K562 (cell line): ENCODE results near the gene ACY1. TPM values are rescaled to one million over a fixed set of nuclear protein-coding genes. Genes with fewer than 3 reads are reported as not detected.

ENCODE experiments used
- ATAC-seq: fragments of 200-7000 bp; cut with Tn5 transposase; 3 replicates; pipeline ENCODE4 v1.9.1; 2020; ENCODE audit warnings: moderate library complexity
- Bru-seq: library from RNA; stranded (reverse); fragments of 400-500 nt; gene quantifications from one replicate; lab custom pipeline; 2021; lab: Mats Ljungman, UMichigan
- BruChase-seq, 2 experiments: library from RNA; stranded (reverse); fragments of 400-500 nt; gene quantifications; one replicate each; lab custom pipeline; 2021; lab: Mats Ljungman, UMichigan
- BruUV-seq: library from RNA; stranded (reverse); fragments of 400-500 nt; replicated peaks from 2 replicates; lab custom pipeline; 2021; lab: Mats Ljungman, UMichigan
- CTCF ChIA-PET: fragments of 300-600 bp; formaldehyde crosslinking; extraction: SDS; loops from one replicate; lab custom pipeline; 2021; ENCODE audit warnings: low intra/inter-chr PET ratio; lab: Yijun Ruan, JAX
- POLR2A ChIA-PET: fragments of 300-600, 350-650 bp; sonication (Branson Sonifier 250); formaldehyde crosslinking; extraction: SDS; loops from one replicate; lab custom pipeline; 2021; ENCODE audit warnings: antibody characterized with exemption, inconsistent platforms; lab: Yijun Ruan, JAX
- DNase-seq, 4 experiments: peaks; one replicate each; pipeline versions ENCODE4 v3.0.0 to v3.0.0-alpha.2; 2011 to 2018; ENCODE audit warnings: low spot score in 3 of 4, mixed read lengths in 3 of 4; ENCODE audit errors: extremely low read depth in 1 of 4
- FAIRE-seq: peaks from 2 replicates; lab custom pipeline; 2011; peaks lifted over from hg19 to GRCh38; lab: Jason Lieb, UNC
- H2AFZ ChIP-seq: 2 replicates; pipeline ENCODE4 v1.6.0; 2011; ENCODE audit warnings: low read depth, low read length, control low read depth, inconsistent platforms
- H3K27ac ChIP-seq: fragments of 200-600 bp; 3 replicates; pipeline ENCODE4 v1.8.0; 2011; ENCODE audit warnings: low read depth, mild to moderate bottlenecking, control low read depth, inconsistent platforms, low read length, moderate library complexity, mixed read lengths; ENCODE audit errors: extremely low read depth
- H3K27me3 ChIP-seq, 2 experiments: fragments of 300-600 bp in 1 of 2; 2 replicates in 1 of 2; 3 replicates in 1 of 2; pipeline versions ENCODE4 v1.6.0 to v1.8.0; 2011; ENCODE audit warnings: inconsistent platforms in 2 of 2, low read length in 2 of 2, mild to moderate bottlenecking in 1 of 2, mixed read lengths in 1 of 2, moderate library complexity in 1 of 2; ENCODE audit not compliant: control insufficient read depth in 2 of 2, insufficient read depth in 2 of 2
- H3K36me3 ChIP-seq: fragments of 300-600 bp; 3 replicates; pipeline ENCODE4 v1.8.0; 2011; ENCODE audit warnings: mild to moderate bottlenecking, low read length, inconsistent platforms; ENCODE audit not compliant: control insufficient read depth, insufficient read depth
- H3K4me1 ChIP-seq, 2 experiments: fragments of 200-600 bp in 1 of 2; replicated peaks in 1 of 2; 2 replicates in 1 of 2; 3 replicates in 1 of 2; pipeline versions ENCODE4 v1.5.1 to v1.8.0; 2011; ENCODE audit warnings: inconsistent platforms in 2 of 2, low read length in 2 of 2, mild to moderate bottlenecking in 1 of 2, mixed read lengths in 1 of 2, moderate library complexity in 1 of 2; ENCODE audit not compliant: control insufficient read depth in 2 of 2, insufficient read depth in 2 of 2
- H3K4me2 ChIP-seq: 2 replicates; pipeline ENCODE4 v1.6.1; 2011; ENCODE audit warnings: low read length, control low read depth, inconsistent platforms, mixed read lengths; ENCODE audit not compliant: insufficient read depth
- H3K4me3 ChIP-seq: fragments of 200-600 bp; sonication (generic), shearing (Covaris generic); 2 replicates; pipeline ENCODE4 v1.5.1; 2016; ENCODE audit warnings: control low read depth, inconsistent platforms
- H3K79me2 ChIP-seq: fragments of 200-600 bp; 3 replicates; pipeline ENCODE4 v1.8.0; 2011; ENCODE audit warnings: low read length, inconsistent platforms; ENCODE audit not compliant: control insufficient read depth, insufficient read depth
- H3K9ac ChIP-seq, 2 experiments: 2 replicates each; pipeline versions ENCODE4 v1.6.0 to v1.6.1; 2011; ENCODE audit warnings: low read depth in 2 of 2, low read length in 2 of 2, control low read depth in 1 of 2, inconsistent platforms in 1 of 2, mild to moderate bottlenecking in 1 of 2, mixed read lengths in 1 of 2; ENCODE audit not compliant: insufficient read depth in 1 of 2
- H3K9me1 ChIP-seq: one replicate; pipeline ENCODE4 v1.6.0; 2011; ENCODE audit warnings: inconsistent platforms, mild to moderate bottlenecking, low read length, moderate library complexity; ENCODE audit not compliant: control insufficient read depth, insufficient read depth
- H3K9me3 ChIP-seq: replicated peaks from 2 replicates; pipeline ENCODE4 v1.5.1; 2011; ENCODE audit warnings: low read depth, low read length, inconsistent platforms; ENCODE audit not compliant: control insufficient read depth, insufficient read depth
- H4K20me1 ChIP-seq: replicated peaks from 2 replicates; pipeline ENCODE4 v1.6.1; 2011; ENCODE audit warnings: low read length, inconsistent platforms, mixed read lengths; ENCODE audit not compliant: control insufficient read depth, insufficient read depth
- EGR1 ChIP-seq: fragments of 450-650 bp; conservative IDR thresholded peaks from 2 replicates; pipeline ENCODE4 v1.6.1; 2017; ENCODE audit warnings: mild to moderate bottlenecking
- ESRRB ChIP-seq: fragments of 250-450 bp; sonication (Bioruptor Pico); IDR thresholded peaks from 2 replicates; pipeline ENCODE4 v1.5.0; 2020; ENCODE audit warnings: mild to moderate bottlenecking, moderate library complexity, borderline replicate concordance
- EWSR1 ChIP-seq: fragments of 450-650 bp; IDR thresholded peaks from 2 replicates; pipeline ENCODE4 v1.6.1; 2018; ENCODE audit warnings: borderline replicate concordance, mild to moderate bottlenecking, low read depth, moderate library complexity; ENCODE audit not compliant: partially characterized antibody
- GATA2 ChIP-seq: sonication (generic); formaldehyde crosslinking; IDR thresholded peaks from 2 replicates; pipeline ENCODE4 v1.4.0; 2020; ENCODE audit warnings: mild to moderate bottlenecking, missing genetic modification reagents
- HMG20A ChIP-seq: fragments of 450-650 bp; formaldehyde crosslinking; conservative IDR thresholded peaks from 2 replicates; pipeline ENCODE4 v1.4.0; 2020; ENCODE audit warnings: mild to moderate bottlenecking, mixed read lengths
- MYBL2 ChIP-seq, 2 experiments: fragments of 450-650 bp in 1 of 2; sonication (generic) in 1 of 2; formaldehyde crosslinking in 1 of 2; IDR thresholded peaks; 2 replicates each; pipeline versions ENCODE4 v1.6.1 to v1.8.1; 2017 to 2022; ENCODE audit warnings: borderline replicate concordance in 1 of 2, inconsistent platforms in 1 of 2, low read depth in 1 of 2, mild to moderate bottlenecking in 1 of 2, missing genetic modification reagents in 1 of 2, moderate library complexity in 1 of 2
- NR0B1 ChIP-seq: fragments of 450-650 bp; IDR thresholded peaks from one replicate; pipeline ENCODE4 v1.6.1; 2018; ENCODE audit warnings: mild to moderate bottlenecking, moderate library complexity; ENCODE audit not compliant: partially characterized antibody
- RAD21 ChIP-seq, 2 experiments: fragments of 250-450 bp in 1 of 2; fragments of 450-650 bp in 1 of 2; sonication (Bioruptor Pico) in 1 of 2; formaldehyde crosslinking in 1 of 2; IDR thresholded peaks in 1 of 2; conservative IDR thresholded peaks in 1 of 2; 2 replicates each; pipeline versions ENCODE4 v1.4.0 to v1.8.0; 2020 to 2022; ENCODE audit warnings: mild to moderate bottlenecking in 2 of 2, moderate library complexity in 1 of 2
- RBFOX2 ChIP-seq: fragments of 200-400 bp; formaldehyde crosslinking; IDR thresholded peaks from 2 replicates; pipeline ENCODE4 v1.6.1; 2017; ENCODE audit warnings: low read depth, mild to moderate bottlenecking, low read length, moderate library complexity
- ZNF12 ChIP-seq: sonication (generic); formaldehyde crosslinking; IDR thresholded peaks from 2 replicates; pipeline ENCODE4 v1.4.0; 2020; ENCODE audit warnings: mild to moderate bottlenecking, missing genetic modification reagents
- ZNF551 ChIP-seq: fragments of 250-450 bp; sonication (Bioruptor Pico); IDR thresholded peaks from 2 replicates; pipeline ENCODE4 v1.5.0; 2021; ENCODE audit warnings: mild to moderate bottlenecking, moderate library complexity
- WGBS: fragments of 100-300 bp; shearing (Covaris generic); methylation state at CpG from one replicate; pipeline ENCODE4 v1.1.6; 2016; ENCODE audit warnings: low coverage, mixed read lengths; ENCODE audit not compliant: insufficient coverage; ENCODE audit errors: missing lambda C conversion rate; 5-methylcytosine and 5-hydroxymethylcytosine counted together
- in situ Hi-C: fragments of 300-500 bp; cut with MboI; formaldehyde crosslinking; loops from 4 replicates; pipeline ENCODE4 v1.15.0; 2018; ENCODE audit warnings: inconsistent platforms, mixed read lengths
- intact Hi-C: fragments of 100-400 bp; cut with micrococcal nuclease; formaldehyde crosslinking; loops from 2 replicates; pipeline ENCODE4 v1.14.2; 2022
- long read RNA-seq, 3 experiments: library from polyadenylated mRNA in 2 of 3; library from RNA in 1 of 3; unstranded in 2 of 3; stranded (forward) in 1 of 3; transcript quantifications; one replicate each; pipeline ENCODE4 v2.0.0, GENCODE V29; 2019 to 2022
- polyA minus RNA-seq, 3 experiments: library from RNA; depleted of rRNA, polyadenylated mRNA; stranded (reverse); fragments of >200 nt; gene quantifications; 2 replicates each; pipeline ENCODE4 v1.2.3, GENCODE V29; 2011
- polyA plus RNA-seq, 8 experiments: library from polyadenylated mRNA; depleted of rRNA in 4 of 8; stranded (reverse) in 5 of 8; unstranded in 3 of 8; fragments of >200 nt; fragmentation: Nextera tagmentation in 2 of 8; fragmentation: Illumina TruSeq in 1 of 8; extraction: Ambion mirVana in 2 of 8; extraction: Trizol in 1 of 8; gene quantifications; 2 replicates each; pipeline versions ENCODE4 v1.2.1 to v1.2.3, GENCODE V29; 2011 to 2014; ENCODE audit warnings: inconsistent platforms in 1 of 8, missing spikeins in 1 of 8
- total RNA-seq, 7 experiments: library from RNA; depleted of rRNA in 6 of 7; stranded (reverse); fragments of >200 nt in 6 of 7; fragmentation: Illumina TruSeq in 2 of 7; extraction: Trizol in 2 of 7; gene quantifications; 2 replicates each; pipeline versions ENCODE4 v1.2.1 to v1.2.3, GENCODE V29; 2011 to 2021; ENCODE audit warnings: low replicate concordance in 1 of 7
- TF ChIP-seq, protein P1 (sequence below): fragments of 250-450 bp; sonication (Bioruptor Pico); IDR thresholded peaks from 2 replicates; pipeline ENCODE4 v1.8.0; 2021; ENCODE audit warnings: borderline replicate concordance, mild to moderate bottlenecking, moderate library complexity; ENCODE audit not compliant: poor library complexity, severe bottlenecking

ACY1 gene
- total RNA-seq (2011; cell fraction: chromatin; rRNA removed; ENCODE audit: low replicate concordance): 84.3 and 247 TPM in 2 replicates
- total RNA-seq (2011; cell fraction: nucleolus; rRNA removed): 195 and 196 TPM in 2 replicates
- total RNA-seq (2011; cell fraction: nucleoplasm; rRNA removed): 130 and 134 TPM in 2 replicates
- 118 and 179 TPM in 2 replicates for total RNA-seq (2014; rRNA removed)
- 44.6 and 70.7 TPM in 2 replicates for total RNA-seq (2014; rRNA removed; fragmentation: Illumina TruSeq; extraction: Trizol)
- total RNA-seq (2015; rRNA removed; fragmentation: Illumina TruSeq; extraction: Trizol): 93.2 and 96.9 TPM in 2 replicates
- total RNA-seq (2021): 134 and 138 TPM in 2 replicates
- polyA plus RNA-seq (2011; rRNA removed): 104 and 144 TPM in 2 replicates
- 184 and 389 TPM in 2 replicates for polyA plus RNA-seq (2011; cell fraction: cytosol; rRNA removed)
- polyA plus RNA-seq (2011; cell fraction: nucleus; rRNA removed): 211 and 337 TPM in 2 replicates
- 145 and 205 TPM in 2 replicates for polyA plus RNA-seq (2012)
- polyA plus RNA-seq (2014; fragmentation: Illumina TruSeq; extraction: Trizol): 123 and 129 TPM in 2 replicates
- 100 to 1,000 TPM; 179 to 195 TPM for polyA plus RNA-seq (2014; fragmentation: Nextera tagmentation; extraction: Ambion mirVana)
- polyA plus RNA-seq (2014; rRNA removed): 128 and 136 TPM in 2 replicates
- 63.4 and 90.9 TPM in 2 replicates for polyA minus RNA-seq (2011; rRNA and poly(A)+ RNA removed)
- 94.5 and 118 TPM in 2 replicates for polyA minus RNA-seq (2011; cell fraction: cytosol; rRNA and poly(A)+ RNA removed)
- 79.1 and 86.7 TPM in 2 replicates for polyA minus RNA-seq (2011; cell fraction: nucleus; rRNA and poly(A)+ RNA removed)
- Bru-seq, nascent RNA: percentile 91 among the genes with signal in this experiment
- percentile 64 among the genes with signal in this experiment for BruChase-seq, experiment 1, labeled RNA remaining after a 2-hour chase
- percentile 69 among the genes with signal in this experiment for BruChase-seq, experiment 2, labeled RNA remaining after a 6-hour chase
- long read RNA-seq, experiment 1, transcript ACY1-215 (15 exons, 1,684 nt): major isoform, 188 of 234 reads
- long read RNA-seq, experiment 1, partial matches to known transcripts: 9 of 234 reads
- long read RNA-seq, experiment 1, other reads (novel, unspliced or antisense): 25 of 234 reads
- long read RNA-seq, experiment 2, transcript ACY1-215 (15 exons, 1,684 nt): major isoform, 64 of 101 reads
- long read RNA-seq, experiment 2, transcript ACY1-207 (13 exons, 1,319 nt): minor isoform, 5 of 101 reads
- long read RNA-seq, experiment 2, partial matches to known transcripts: 13 of 101 reads
- long read RNA-seq, experiment 2, other reads (novel, unspliced or antisense): 12 of 101 reads
- long read RNA-seq, experiment 3, transcript ACY1-215 (15 exons, 1,684 nt): major isoform, 98 of 120 reads
- long read RNA-seq, experiment 3, partial matches to known transcripts: 3 of 120 reads
- long read RNA-seq, experiment 3, other reads (novel, unspliced or antisense): 14 of 120 reads

GRCh38 chr3:51982838-51983577, at the start of gene ACY1:
Gene ACY1 (plus strand): TSS chr3:51983535. CDS start chr3:51984065, 530 bp downstream.
- Histone ChIP-seq H3K9me3 (no peaks in the 10 kb centered on the region), H2AFZ (peak within 1 kb of the TSS; percentile 69), H3K79me2 (peaks cover 47% of the 10 kb centered on the region), H3K9ac (peak within 1 kb of the TSS; percentile 94 to 97), H3K4me2 (peak within 1 kb of the TSS; percentile 96), H4K20me1 (no peaks in the 10 kb centered on the region), H3K36me3 (peaks cover 26% of the 10 kb centered on the region; the same call in 2 of the 3 replicates), H3K27me3 (no peaks in the 10 kb centered on the region), H3K9me1 (no peaks in the 10 kb centered on the region), H3K27ac (peak within 1 kb of the TSS; percentile 91), H3K4me1 (peaks cover 35 to 67% of the 10 kb centered on the region in 2 experiments; a peak in 4 of 5 replicates), H3K4me3 (peak within 1 kb of the TSS; percentile 55)
- FAIRE-seq (peak; percentile 89), ATAC-seq (peak; percentile 89), DNase-seq (peak; percentile 79 to 92 (median 88))
- intact Hi-C loops (loop anchor here (1.0 kb wide), 1 partner anchor 8 kb away; no protein-coding TSS in a partner anchor), in situ Hi-C loops (no loop called here)
- ChIA-PET CTCF (no interaction called here), POLR2A (interaction anchor here (0.6 to 5.2 kb wide), 11 partner anchors 9 to 1102 kb away, joined by 3 to 105 read pairs (median 3); partner anchors contain the start of genes ABHD14A, ABHD14B, PARP3 and RPL29)
- 1% methylated on average over 31 of the region's 68 CpGs for WGBS
- no TSS peak for BruUV-seq
- TF ChIP-seq EWSR1 (no peak), HMG20A (CRISPR knock-in tag) (no peak), ESRRB (CRISPR knock-in tag) (no peak), RAD21 (CRISPR knock-in tag; conservative IDR thresholded peaks at IDR 0.05 in 1 of 2, IDR thresholded peaks at IDR 0.05 in 1 of 2) (no peak), MYBL2 (IDR thresholded peaks at IDR 0.05; ENCODE audit: low read depth) (no peak), MYBL2 (CRISPR knock-in tag; IDR thresholded peaks at IDR 0.05; ENCODE audit: borderline replicate concordance) (no peak), ZNF12 (CRISPR knock-in tag) (no peak), ZNF551 (no peak), NR0B1 (no peak), GATA2 (CRISPR knock-in tag) (peak; percentile 53; the same call in 1 of the 2 replicates), EGR1 (no peak; the same call in 1 of the 2 replicates), RBFOX2 (peak; percentile 96)
- TF ChIP-seq, protein P1, sequence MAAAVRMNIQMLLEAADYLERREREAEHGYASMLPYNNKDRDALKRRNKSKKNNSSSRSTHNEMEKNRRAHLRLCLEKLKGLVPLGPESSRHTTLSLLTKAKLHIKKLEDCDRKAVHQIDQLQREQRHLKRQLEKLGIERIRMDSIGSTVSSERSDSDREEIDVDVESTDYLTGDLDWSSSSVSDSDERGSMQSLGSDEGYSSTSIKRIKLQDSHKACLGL (CRISPR knock-in tag): peak; percentile 62
